PFSK-1 (cell line): Measurements from ENCODE around the gene RTN4RL1.

Experiments
- POLR2AphosphoS5 ChIP-seq: IDR thresholded peaks from 2 replicates; pipeline ENCODE4 v1.6.1; 2012; ENCODE audit warnings: low read depth, mild to moderate bottlenecking, control low read depth, low read length, moderate library complexity
- SIN3A ChIP-seq: IDR thresholded peaks from 2 replicates; pipeline ENCODE4 v1.6.1; 2012; ENCODE audit warnings: mild to moderate bottlenecking, low read length, moderate library complexity, borderline replicate concordance; ENCODE audit not compliant: insufficient read depth
- TF ChIP-seq, protein P1 (sequence below), 2 experiments: IDR thresholded peaks; 2 replicates each; pipeline versions ENCODE4 v1.6.1 to v1.8.0; 2011 to 2012; ENCODE audit warnings: low read depth in 2 of 2, low read length in 2 of 2, control low read depth in 1 of 2, inconsistent platforms in 1 of 2, mild to moderate bottlenecking in 1 of 2, moderate library complexity in 1 of 2; ENCODE audit not compliant: insufficient read depth in 1 of 2

DNA sequence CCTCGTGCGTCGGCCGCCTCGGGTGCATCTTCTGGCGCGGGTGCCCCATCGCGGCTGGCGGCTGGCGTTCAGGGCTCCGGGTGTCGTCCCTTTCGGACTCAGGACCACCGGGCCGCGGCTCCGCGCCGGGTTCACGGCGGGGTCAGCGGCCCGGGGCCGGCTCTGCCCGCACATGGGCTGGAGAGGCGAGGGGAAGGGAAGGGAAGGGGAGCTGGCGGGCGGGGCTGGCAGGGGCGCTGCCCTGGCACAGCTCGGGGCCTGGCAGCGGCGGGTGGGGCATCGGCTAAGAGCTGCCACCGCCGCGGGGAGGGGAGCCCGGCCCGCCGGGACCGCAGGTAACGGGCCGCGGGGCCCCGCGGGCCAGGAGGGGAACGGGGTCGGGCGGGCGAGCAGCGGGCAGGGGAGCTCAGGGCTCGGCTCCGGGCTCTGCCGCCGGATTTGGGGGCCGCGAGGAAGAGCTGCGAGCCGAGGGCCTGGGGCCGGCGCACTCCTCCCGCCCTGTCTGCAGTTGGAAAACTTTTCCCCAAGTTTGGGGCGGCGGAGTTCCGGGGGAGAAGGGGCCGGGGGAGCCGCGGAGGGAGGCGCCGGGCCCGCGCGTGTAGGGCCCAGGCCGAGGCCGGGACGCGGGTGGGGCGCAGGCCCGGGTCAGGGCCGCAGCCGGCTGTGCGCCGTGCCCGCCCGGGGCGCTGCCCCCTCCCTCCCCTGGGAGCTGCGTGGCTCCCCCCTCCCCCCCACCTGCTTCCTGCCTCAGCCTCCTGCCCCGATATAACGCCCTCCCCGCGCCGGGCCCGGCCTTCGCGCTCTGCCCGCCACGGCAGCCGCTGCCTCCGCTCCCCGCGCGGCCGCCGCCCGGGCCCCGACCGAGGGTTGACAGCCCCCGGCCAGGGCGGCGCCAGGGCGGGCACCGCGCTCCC, 30.4 kb upstream of the RTN4RL1 start:
- TF ChIP-seq, protein P1, sequence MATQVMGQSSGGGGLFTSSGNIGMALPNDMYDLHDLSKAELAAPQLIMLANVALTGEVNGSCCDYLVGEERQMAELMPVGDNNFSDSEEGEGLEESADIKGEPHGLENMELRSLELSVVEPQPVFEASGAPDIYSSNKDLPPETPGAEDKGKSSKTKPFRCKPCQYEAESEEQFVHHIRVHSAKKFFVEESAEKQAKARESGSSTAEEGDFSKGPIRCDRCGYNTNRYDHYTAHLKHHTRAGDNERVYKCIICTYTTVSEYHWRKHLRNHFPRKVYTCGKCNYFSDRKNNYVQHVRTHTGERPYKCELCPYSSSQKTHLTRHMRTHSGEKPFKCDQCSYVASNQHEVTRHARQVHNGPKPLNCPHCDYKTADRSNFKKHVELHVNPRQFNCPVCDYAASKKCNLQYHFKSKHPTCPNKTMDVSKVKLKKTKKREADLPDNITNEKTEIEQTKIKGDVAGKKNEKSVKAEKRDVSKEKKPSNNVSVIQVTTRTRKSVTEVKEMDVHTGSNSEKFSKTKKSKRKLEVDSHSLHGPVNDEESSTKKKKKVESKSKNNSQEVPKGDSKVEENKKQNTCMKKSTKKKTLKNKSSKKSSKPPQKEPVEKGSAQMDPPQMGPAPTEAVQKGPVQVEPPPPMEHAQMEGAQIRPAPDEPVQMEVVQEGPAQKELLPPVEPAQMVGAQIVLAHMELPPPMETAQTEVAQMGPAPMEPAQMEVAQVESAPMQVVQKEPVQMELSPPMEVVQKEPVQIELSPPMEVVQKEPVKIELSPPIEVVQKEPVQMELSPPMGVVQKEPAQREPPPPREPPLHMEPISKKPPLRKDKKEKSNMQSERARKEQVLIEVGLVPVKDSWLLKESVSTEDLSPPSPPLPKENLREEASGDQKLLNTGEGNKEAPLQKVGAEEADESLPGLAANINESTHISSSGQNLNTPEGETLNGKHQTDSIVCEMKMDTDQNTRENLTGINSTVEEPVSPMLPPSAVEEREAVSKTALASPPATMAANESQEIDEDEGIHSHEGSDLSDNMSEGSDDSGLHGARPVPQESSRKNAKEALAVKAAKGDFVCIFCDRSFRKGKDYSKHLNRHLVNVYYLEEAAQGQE (IDR thresholded peaks at IDR 0.05; ENCODE audit: insufficient read depth in 1 of 2, low read depth in 2 of 2, low read length in 2 of 2): no peak
- TF ChIP-seq POLR2AphosphoS5 (no peak; the same call in 1 of the 2 replicates), SIN3A (no peak)
